H1 (cell line): ENCODE measurements around the gene NLK. TPM values are rescaled to one million over a fixed set of nuclear protein-coding genes. Genes with fewer than 3 reads are reported as not detected.
"Not testable (repeated sequence)": the region's sequence is repeated elsewhere in the genome, so short reads cannot be mapped to it uniquely, and the experiment has no call there.

Source experiments
- CTCF ChIA-PET: fragments of 300-600 bp; sonication (Branson Sonifier 250); formaldehyde crosslinking; loops from one replicate; lab custom pipeline; 2021; ENCODE audit not compliant: partially characterized antibody; lab: Charles Lee
- POLR2A ChIA-PET: fragments of 300-600 bp; sonication (Branson Sonifier 250); formaldehyde crosslinking; loops from one replicate; lab custom pipeline; 2021; ENCODE audit warnings: inconsistent platforms; ENCODE audit not compliant: partially characterized antibody; lab: Charles Lee
- DNase-seq, 2 experiments: peaks; one replicate each; pipeline versions ENCODE4 v3.0.0 to v3.0.0-alpha.2; 2010 to 2022; ENCODE audit warnings: low spot score in 2 of 2, low read depth in 1 of 2, mixed read lengths in 1 of 2
- FAIRE-seq: peaks from 2 replicates; lab custom pipeline; 2011; peaks lifted over from hg19 to GRCh38; lab: Jason Lieb, UNC
- H2AFZ ChIP-seq: 2 replicates; pipeline ENCODE4 v1.8.1; 2012; ENCODE audit warnings: low read length, inconsistent platforms
- H2AK5ac ChIP-seq: 2 replicates; pipeline ENCODE4 v1.6.1; 2013; ENCODE audit warnings: low read depth, low read length
- H2BK120ac ChIP-seq: replicated peaks from 2 replicates; pipeline ENCODE3; 2013; ENCODE audit warnings: low read depth, low read length, inconsistent platforms
- H2BK12ac ChIP-seq: 2 replicates; pipeline ENCODE4 v1.6.1; 2013; ENCODE audit warnings: low read depth, low read length
- H2BK15ac ChIP-seq: 2 replicates; pipeline ENCODE4 v1.6.1; 2013; ENCODE audit warnings: low read length
- H2BK20ac ChIP-seq: 2 replicates; pipeline ENCODE4 v1.6.1; 2013; ENCODE audit warnings: low read length
- H2BK5ac ChIP-seq: 2 replicates; pipeline ENCODE4 v1.6.1; 2013; ENCODE audit warnings: low read depth, low read length
- H3K14ac ChIP-seq: 2 replicates; pipeline ENCODE4 v1.6.1; 2013; ENCODE audit warnings: inconsistent platforms; ENCODE audit not compliant: insufficient read length
- H3K18ac ChIP-seq: 2 replicates; pipeline ENCODE4 v1.6.1; 2013; ENCODE audit warnings: low read length; ENCODE audit errors: extremely low read depth
- H3K23ac ChIP-seq: 2 replicates; pipeline ENCODE4 v1.6.1; 2013; ENCODE audit warnings: inconsistent platforms; ENCODE audit not compliant: insufficient read length
- H3K23me2 ChIP-seq: 2 replicates; pipeline ENCODE4 v1.6.1; 2013; ENCODE audit warnings: low read depth, low read length
- H3K27ac ChIP-seq: 2 replicates; pipeline ENCODE4 v1.6.1; 2011; ENCODE audit warnings: low read depth, low read length, inconsistent platforms
- H3K27me3 ChIP-seq, 4 experiments: replicated peaks in 1 of 4; 1 replicate in 1 of 4; 2 replicates in 3 of 4; pipeline versions ENCODE4 v1.6.1 to v1.8.1; 2011 to 2013; ENCODE audit warnings: low read length in 3 of 4, mild to moderate bottlenecking in 3 of 4, inconsistent platforms in 2 of 4, mixed read lengths in 2 of 4, moderate library complexity in 1 of 4; ENCODE audit not compliant: control insufficient read depth in 3 of 4, insufficient read depth in 3 of 4; ENCODE audit errors: extremely low read depth in 1 of 4
- H3K36me3 ChIP-seq, 4 experiments: 2 replicates each; pipeline versions ENCODE4 v1.6.1 to v1.8.1; 2011 to 2013; ENCODE audit warnings: mild to moderate bottlenecking in 4 of 4, low read length in 3 of 4, moderate library complexity in 2 of 4, control low read depth in 1 of 4, inconsistent platforms in 1 of 4; ENCODE audit not compliant: insufficient read depth in 4 of 4, control insufficient read depth in 2 of 4
- H3K4ac ChIP-seq: replicated peaks from 2 replicates; pipeline ENCODE3; 2013; ENCODE audit warnings: low read length, low read depth, mixed read lengths, inconsistent platforms; ENCODE audit not compliant: insufficient read length
- H3K4me1 ChIP-seq, 4 experiments: replicated peaks in 1 of 4; 1 replicate in 1 of 4; 2 replicates in 3 of 4; pipeline versions ENCODE4 v1.6.1 to v1.8.1; 2011 to 2013; ENCODE audit warnings: low read length in 3 of 4, inconsistent platforms in 2 of 4, mixed read lengths in 1 of 4; ENCODE audit not compliant: insufficient read depth in 4 of 4, control insufficient read depth in 3 of 4
- H3K4me2 ChIP-seq, 2 experiments: 2 replicates each; pipeline versions ENCODE4 v1.6.1 to v1.8.1; 2011 to 2013; ENCODE audit warnings: low read depth in 2 of 2, low read length in 2 of 2, control low read depth in 1 of 2, inconsistent platforms in 1 of 2, mild to moderate bottlenecking in 1 of 2; ENCODE audit not compliant: insufficient read depth in 1 of 2
- H3K4me3 ChIP-seq, 4 experiments: fragments of 200-600, 300-600 bp in 1 of 4; sonication (generic), shearing (Covaris generic), sonication (Bioruptor Twin) in 1 of 4; 2 replicates each; pipeline versions ENCODE4 v1.5.1 to v1.8.1; 2011 to 2016; ENCODE audit warnings: low read length in 4 of 4, low read depth in 3 of 4, control low read depth in 2 of 4, inconsistent platforms in 2 of 4, mild to moderate bottlenecking in 2 of 4, mixed read lengths in 1 of 4, moderate library complexity in 1 of 4; ENCODE audit not compliant: insufficient read depth in 2 of 4; ENCODE audit errors: extremely low read depth in 1 of 4
- H3K56ac ChIP-seq: replicated peaks from 2 replicates; pipeline ENCODE3; 2013; ENCODE audit warnings: low read depth, mild to moderate bottlenecking, mixed read lengths, low read length, inconsistent platforms; ENCODE audit not compliant: insufficient read length
- H3K79me1 ChIP-seq: 2 replicates; pipeline ENCODE4 v1.6.1; 2013; ENCODE audit warnings: low read depth, low read length, control low read depth
- H3K79me2 ChIP-seq, 2 experiments: 2 replicates each; pipeline versions ENCODE4 v1.6.1 to v1.8.1; 2012 to 2013; ENCODE audit warnings: low read length in 2 of 2, mild to moderate bottlenecking in 2 of 2, inconsistent platforms in 1 of 2; ENCODE audit not compliant: insufficient read depth in 2 of 2, control insufficient read depth in 1 of 2
- H3K9ac ChIP-seq, 4 experiments: replicated peaks in 1 of 4; 1 replicate in 1 of 4; 2 replicates in 3 of 4; pipeline versions ENCODE4 v1.6.1 to v1.8.1; 2011 to 2013; ENCODE audit warnings: low read depth in 3 of 4, low read length in 3 of 4, control low read depth in 2 of 4, mild to moderate bottlenecking in 2 of 4, moderate library complexity in 2 of 4, inconsistent platforms in 1 of 4; ENCODE audit errors: extremely low read depth in 1 of 4
- H3K9me3 ChIP-seq, 2 experiments: 2 replicates each; pipeline versions ENCODE4 v1.6.1 to v1.8.1; 2012 to 2013; ENCODE audit warnings: mild to moderate bottlenecking in 2 of 2, moderate library complexity in 2 of 2, control low read depth in 1 of 2, inconsistent platforms in 1 of 2, low read depth in 1 of 2, low read length in 1 of 2, mixed read lengths in 1 of 2; ENCODE audit not compliant: insufficient read depth in 2 of 2
- H4K20me1 ChIP-seq, 2 experiments: replicated peaks in 1 of 2; 2 replicates each; pipeline versions ENCODE3 to v1.8.1; 2011 to 2013; ENCODE audit warnings: inconsistent platforms in 2 of 2, low read length in 2 of 2, mild to moderate bottlenecking in 1 of 2; ENCODE audit not compliant: insufficient read depth in 2 of 2, control insufficient read depth in 1 of 2
- H4K5ac ChIP-seq: 2 replicates; pipeline ENCODE4 v1.6.1; 2013; ENCODE audit warnings: low read length, low read depth, mixed read lengths, inconsistent platforms; ENCODE audit not compliant: insufficient read length
- H4K8ac ChIP-seq: 2 replicates; pipeline ENCODE4 v1.8.0; 2013; ENCODE audit warnings: mild to moderate bottlenecking, moderate library complexity, low read length, inconsistent platforms; ENCODE audit not compliant: insufficient read depth; ENCODE audit errors: extremely low read depth
- H4K91ac ChIP-seq: replicated peaks from 2 replicates; pipeline ENCODE3; 2013; ENCODE audit warnings: low read length, mixed read lengths, inconsistent platforms; ENCODE audit not compliant: insufficient read length
- WGBS, 2 experiments: shearing (Covaris generic) in 1 of 2; methylation state at CpG; one replicate each; pipeline versions ENCODE4 v1.1.6 to v1.1.7; 2013 to 2015; ENCODE audit warnings: low lambda C conversion rate in 2 of 2, mixed read lengths in 2 of 2, inconsistent platforms in 1 of 2, low coverage in 1 of 2, missing lambda C conversion rate in 1 of 2; ENCODE audit not compliant: insufficient replicate concordance in 2 of 2, insufficient coverage in 1 of 2, insufficient read length in 1 of 2; ENCODE audit errors: extremely low coverage in 1 of 2, missing lambda C conversion rate in 1 of 2; 5-methylcytosine and 5-hydroxymethylcytosine counted together
- polyA plus RNA-seq, 7 experiments: library from polyadenylated mRNA; depleted of rRNA in 3 of 7; stranded (reverse) in 5 of 7; unstranded in 2 of 7; fragments of >200 nt in 5 of 7; fragments of 200-250 nt in 2 of 7; gene quantifications; 1 replicate in 5 of 7; 2 replicates in 1 of 7; 4 replicates in 1 of 7; pipeline versions ENCODE4 v1.2.1 to v1.2.3, GENCODE V29; 2011 to 2013; ENCODE audit warnings: missing spikeins in 2 of 7, mixed read lengths in 2 of 7
- total RNA-seq: library from RNA; stranded (reverse); fragmentation: NEBNext Ultra II Directional; extraction: Animal tissue kit (Norgen Biotek cat#: 25700); gene quantifications from 2 replicates; pipeline ENCODE4 v1.2.1, GENCODE V29; 2021

The NLK gene
- total and polyA plus RNA-seq, 2 of the 8 experiments (the other 6 are each of a cell fraction or from before 2014, with no cell fraction given) = 30.8 to 49.9 TPM

GRCh38 chr17:28155405-28155804 lies 112.9 kb downstream of the NLK start:
- H3K23me2 ChIP-seq, CTCF ChIA-PET, H2BK20ac ChIP-seq, H2AFZ ChIP-seq, H3K4me3 ChIP-seq, H3K36me3 ChIP-seq, H3K18ac ChIP-seq, H4K20me1 ChIP-seq, H3K27me3 ChIP-seq, POLR2A ChIA-PET, FAIRE-seq, H2BK5ac ChIP-seq, H3K4me2 ChIP-seq, H3K9ac ChIP-seq, H2BK12ac ChIP-seq, H3K56ac ChIP-seq, H3K4ac ChIP-seq, H2AK5ac ChIP-seq, H3K79me2 ChIP-seq, H4K8ac ChIP-seq, H3K4me1 ChIP-seq, H3K9me3 ChIP-seq, H4K91ac ChIP-seq, H3K23ac ChIP-seq, H4K5ac ChIP-seq, H2BK120ac ChIP-seq, H3K14ac ChIP-seq, H2BK15ac ChIP-seq, DNase-seq, H3K79me1 ChIP-seq, H3K27ac ChIP-seq: not testable (repeated sequence)
- 94% methylated on average over 4 of the region's 4 CpGs; no CpG with 5 or more reads in 1 of the 2 experiments for WGBS, 2 experiments
